IMR-90 (cell line): ENCODE measurements around the gene TMEM168.

Source experiments
- CEBPB ChIP-seq: IDR thresholded peaks from 2 replicates; pipeline ENCODE4 v1.6.1; 2012; ENCODE audit warnings: low read depth, low read length, improper control_type of control experiment
- POLR2A ChIP-seq: IDR thresholded peaks from 2 replicates; pipeline ENCODE4 v1.6.1; 2012; ENCODE audit warnings: mild to moderate bottlenecking, low read depth, low read length
- TF ChIP-seq, protein P1 (sequence below): conservative IDR thresholded peaks from 2 replicates; pipeline ENCODE4 v1.5.1; 2012; ENCODE audit warnings: mild to moderate bottlenecking, low read depth, low read length, improper control_type of control experiment

DNA sequence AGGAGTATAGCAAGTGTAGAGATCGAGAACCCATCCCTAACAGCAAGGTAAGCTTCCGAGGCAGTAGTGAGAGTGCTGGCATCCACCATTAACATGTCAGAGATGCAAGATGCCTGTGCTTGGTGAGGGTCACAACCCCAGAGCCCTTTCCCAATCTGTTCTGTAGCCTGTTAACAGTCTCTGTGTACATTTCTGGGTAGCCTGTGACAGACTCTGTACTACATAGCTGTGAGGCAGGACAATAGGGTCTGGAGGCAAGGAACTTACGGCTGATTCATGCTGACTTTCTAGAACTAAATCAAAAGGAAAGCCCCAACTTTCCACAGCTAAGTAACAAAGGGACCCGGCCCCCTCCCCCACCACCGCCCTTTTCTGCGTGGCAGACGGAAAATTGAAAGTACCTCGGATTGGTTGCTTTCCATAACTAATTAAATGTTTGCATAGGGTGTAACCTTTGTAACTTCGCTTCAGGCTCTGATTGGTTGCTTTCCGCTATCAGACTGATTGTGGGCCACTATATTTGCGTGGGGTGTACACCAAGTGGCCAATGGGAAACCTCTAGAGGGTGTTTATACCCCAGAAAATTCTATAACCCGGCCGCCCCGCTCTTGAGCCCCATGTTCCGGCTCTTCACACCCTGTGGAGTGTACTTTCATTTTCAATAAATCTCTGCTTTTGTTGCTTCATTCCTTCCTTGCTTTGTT, 1.4 kb upstream of the TMEM168 start:
- TF ChIP-seq CEBPB: no peak
- TF ChIP-seq, protein P1, sequence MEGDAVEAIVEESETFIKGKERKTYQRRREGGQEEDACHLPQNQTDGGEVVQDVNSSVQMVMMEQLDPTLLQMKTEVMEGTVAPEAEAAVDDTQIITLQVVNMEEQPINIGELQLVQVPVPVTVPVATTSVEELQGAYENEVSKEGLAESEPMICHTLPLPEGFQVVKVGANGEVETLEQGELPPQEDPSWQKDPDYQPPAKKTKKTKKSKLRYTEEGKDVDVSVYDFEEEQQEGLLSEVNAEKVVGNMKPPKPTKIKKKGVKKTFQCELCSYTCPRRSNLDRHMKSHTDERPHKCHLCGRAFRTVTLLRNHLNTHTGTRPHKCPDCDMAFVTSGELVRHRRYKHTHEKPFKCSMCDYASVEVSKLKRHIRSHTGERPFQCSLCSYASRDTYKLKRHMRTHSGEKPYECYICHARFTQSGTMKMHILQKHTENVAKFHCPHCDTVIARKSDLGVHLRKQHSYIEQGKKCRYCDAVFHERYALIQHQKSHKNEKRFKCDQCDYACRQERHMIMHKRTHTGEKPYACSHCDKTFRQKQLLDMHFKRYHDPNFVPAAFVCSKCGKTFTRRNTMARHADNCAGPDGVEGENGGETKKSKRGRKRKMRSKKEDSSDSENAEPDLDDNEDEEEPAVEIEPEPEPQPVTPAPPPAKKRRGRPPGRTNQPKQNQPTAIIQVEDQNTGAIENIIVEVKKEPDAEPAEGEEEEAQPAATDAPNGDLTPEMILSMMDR: no peak
- TF ChIP-seq POLR2A: no peak
